RPMI7951 (cell line): ENCODE results near the gene RILP. TPM values are rescaled to one million over a fixed set of nuclear protein-coding genes. Genes with fewer than 3 reads are reported as not detected.
"Not testable (repeated sequence)": the region's sequence is repeated elsewhere in the genome, so short reads cannot be mapped to it uniquely, and the experiment has no call there.

Experiments
- DNase-seq: peaks from one replicate; pipeline ENCODE4 v3.0.0-alpha.2; 2012; ENCODE audit warnings: low read depth
- total RNA-seq: library from RNA; depleted of rRNA; stranded (reverse); fragments of >200 nt; shearing (Covaris generic); gene quantifications from 2 replicates; pipeline ENCODE4 v1.2.3, GENCODE V29; 2014; rRNA removed

The RILP gene
- 8.8 and 9.1 TPM in 2 replicates for total RNA-seq

GRCh38 chr17:1649844-1650501 lies at the start of gene RILP:
Gene RILP, minus strand, starts transcription at chr17:1649866. Its CDS starts 62 bp downstream, at chr17:1649804.
- peak; percentile 47 for DNase-seq

GRCh38 chr17:1697681-1698080 lies 48.0 kb upstream of the RILP start:
- no peak for DNase-seq

GRCh38 chr17:1695365-1695764 lies 45.7 kb upstream of the RILP start:
- DNase-seq: no peak

GRCh38 chr17:1693339-1693738 lies 43.7 kb upstream of the RILP start:
- peak; percentile 30 for DNase-seq

- DNase-seq: no peak
Measured at GRCh38 chr17:1690544-1691221, 41.0 kb upstream of the RILP start.

GRCh38 chr17:1688405-1688804 lies 38.7 kb upstream of the RILP start:
- DNase-seq: not testable (repeated sequence)

- DNase-seq: no peak
Measured at GRCh38 chr17:1686086-1686485, 36.4 kb upstream of the RILP start.

GRCh38 chr17:1684378-1685189 lies 34.9 kb upstream of the RILP start, which contains the start of gene PRPF8:
Gene PRPF8, minus strand, starts transcription at chr17:1684867. Its CDS starts 296 bp downstream, at chr17:1684571.
- peak; percentile 94 for DNase-seq

GRCh38 chr17:1683459-1683858 lies 33.8 kb upstream of the RILP start:
- no peak for DNase-seq

- DNase-seq: no peak
Measured at GRCh38 chr17:1676401-1676800, 26.7 kb upstream of the RILP start.

- DNase-seq: no peak
Measured at GRCh38 chr17:1673041-1673785, 23.5 kb upstream of the RILP start.

- DNase-seq: not testable (repeated sequence)
Measured at GRCh38 chr17:1663934-1664333, 14.3 kb upstream of the RILP start.

- DNase-seq: no peak
Measured at GRCh38 chr17:1661045-1661444, 11.4 kb upstream of the RILP start.

- no peak for DNase-seq
Measured at GRCh38 chr17:1658100-1658499, 8.4 kb upstream of the RILP start.

- no peak for DNase-seq
Measured at GRCh38 chr17:1653735-1654134, 4.1 kb upstream of the RILP start.

GRCh38 chr17:1652794-1653193 lies 3.1 kb upstream of the RILP start:
- not testable (repeated sequence) for DNase-seq

GRCh38 chr17:1651559-1651844 lies 1.8 kb upstream of the RILP start:
- no peak for DNase-seq

- no peak for DNase-seq
Measured at GRCh38 chr17:1650731-1651558, 1.3 kb upstream of the RILP start.

GRCh38 chr17:1648963-1649843 lies 463 bp downstream of the RILP start:
- peak; percentile 88 for DNase-seq
